Thoracic aorta (tissue), 2 donors: ENCODE results near the gene LHCGR. TPM values are rescaled to one million over a fixed set of nuclear protein-coding genes. Genes with fewer than 3 reads are reported as not detected.
"Not testable (repeated sequence)": the region's sequence is repeated elsewhere in the genome, so short reads cannot be mapped to it uniquely, and the experiment has no call there.

Experiments used
- ATAC-seq: fragments of 150-250 bp; one replicate; pipeline ENCODE4 v1.8.0; 2017; ENCODE audit warnings: low read depth; ENCODE audit not compliant: insufficient number of reproducible peaks, low FRiP score
- DNase-seq: peaks from one replicate; pipeline ENCODE4 v3.0.0-alpha.2; 2020; ENCODE audit warnings: low spot score
- H3K27ac ChIP-seq, 2 donors: fragments of 200-600 bp; sonication (generic); 1 replicate in 1 of 2; 2 replicates in 1 of 2; pipeline ENCODE4 v1.5.1; 2016; ENCODE audit warnings: mild to moderate bottlenecking in 2 of 2, moderate library complexity in 2 of 2
- H3K27me3 ChIP-seq: fragments of 200-600 bp; sonication (generic); replicated peaks from 2 replicates; pipeline ENCODE4 v1.6.0; 2016; ENCODE audit warnings: mild to moderate bottlenecking; ENCODE audit not compliant: insufficient read depth
- H3K36me3 ChIP-seq: fragments of 200-600 bp; sonication (generic); one replicate; pipeline ENCODE4 v1.5.1; 2016
- H3K4me1 ChIP-seq, 2 donors: fragments of 200-600 bp; sonication (generic); 1 replicate in 1 of 2; 2 replicates in 1 of 2; pipeline versions ENCODE4 v1.5.1 to v1.6.0; 2016; ENCODE audit warnings: low read depth in 2 of 2, mild to moderate bottlenecking in 1 of 2; ENCODE audit not compliant: control insufficient read depth in 1 of 2
- H3K4me3 ChIP-seq: fragments of 200-600 bp; sonication (generic); 2 replicates; pipeline ENCODE4 v1.5.1; 2016; ENCODE audit warnings: mild to moderate bottlenecking
- H3K9me3 ChIP-seq: fragments of 200-600 bp; sonication (generic); 2 replicates; pipeline ENCODE4 v1.5.1; 2016
- total RNA-seq, 2 donors: library from RNA; depleted of rRNA; stranded (reverse); fragments of >200 nt; gene quantifications; one replicate each; pipeline versions ENCODE4 v1.1.0 to v1.2.3, GENCODE V29; 2016
- TF ChIP-seq, protein P1 (sequence below): fragments of 200-600 bp; sonication (generic); IDR thresholded peaks from one replicate; pipeline ENCODE4 v1.5.1; 2019; ENCODE audit warnings: antibody characterized with exemption

The LHCGR gene
- total RNA-seq, 2 donors from 2014 or later, result not detected

DNA sequence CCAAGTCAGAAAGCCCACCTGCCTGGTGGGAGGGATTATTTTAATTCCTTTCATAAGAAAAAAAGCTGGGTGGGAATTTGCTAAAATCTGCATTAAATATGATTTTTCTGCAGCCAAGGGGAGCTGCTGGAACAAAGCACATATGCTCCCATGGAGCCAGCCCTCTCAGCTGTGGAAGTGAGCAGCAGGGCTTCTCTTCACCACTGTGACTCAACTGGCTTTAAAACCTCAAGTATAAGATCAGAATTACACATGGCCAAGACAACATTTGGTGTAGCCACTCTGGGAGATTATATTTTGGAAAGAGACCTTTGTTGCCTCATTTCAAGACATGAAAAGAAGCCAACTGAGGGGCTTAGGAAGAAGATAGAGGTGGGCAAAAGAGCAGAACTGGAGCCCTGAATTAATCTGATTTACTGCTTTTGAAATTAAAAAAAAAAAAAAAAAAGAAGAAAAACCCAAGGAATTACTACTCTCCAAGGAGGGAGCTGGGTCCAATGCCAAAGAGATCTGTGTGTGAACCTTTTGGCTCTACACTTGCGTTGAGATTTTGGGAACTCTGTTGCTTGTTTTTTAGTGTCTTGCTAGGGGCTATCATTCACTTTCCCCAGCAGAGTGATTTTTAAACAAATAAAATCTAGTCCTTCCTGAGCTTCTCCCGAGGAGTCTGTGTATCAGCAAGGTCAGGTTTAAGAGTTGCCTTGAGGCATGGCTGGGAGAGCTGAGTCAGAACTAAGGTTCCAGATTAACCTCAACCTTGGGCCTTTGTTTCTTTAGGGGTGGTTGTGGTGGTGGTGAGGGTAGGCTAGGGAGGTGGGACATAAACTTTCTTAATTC is 6.0 kb downstream of the LHCGR start:
- H3K27ac ChIP-seq, result no peak overlapping the region
- H3K36me3 ChIP-seq, result no peaks in the 10 kb centered on the region
- TF ChIP-seq, protein P1, sequence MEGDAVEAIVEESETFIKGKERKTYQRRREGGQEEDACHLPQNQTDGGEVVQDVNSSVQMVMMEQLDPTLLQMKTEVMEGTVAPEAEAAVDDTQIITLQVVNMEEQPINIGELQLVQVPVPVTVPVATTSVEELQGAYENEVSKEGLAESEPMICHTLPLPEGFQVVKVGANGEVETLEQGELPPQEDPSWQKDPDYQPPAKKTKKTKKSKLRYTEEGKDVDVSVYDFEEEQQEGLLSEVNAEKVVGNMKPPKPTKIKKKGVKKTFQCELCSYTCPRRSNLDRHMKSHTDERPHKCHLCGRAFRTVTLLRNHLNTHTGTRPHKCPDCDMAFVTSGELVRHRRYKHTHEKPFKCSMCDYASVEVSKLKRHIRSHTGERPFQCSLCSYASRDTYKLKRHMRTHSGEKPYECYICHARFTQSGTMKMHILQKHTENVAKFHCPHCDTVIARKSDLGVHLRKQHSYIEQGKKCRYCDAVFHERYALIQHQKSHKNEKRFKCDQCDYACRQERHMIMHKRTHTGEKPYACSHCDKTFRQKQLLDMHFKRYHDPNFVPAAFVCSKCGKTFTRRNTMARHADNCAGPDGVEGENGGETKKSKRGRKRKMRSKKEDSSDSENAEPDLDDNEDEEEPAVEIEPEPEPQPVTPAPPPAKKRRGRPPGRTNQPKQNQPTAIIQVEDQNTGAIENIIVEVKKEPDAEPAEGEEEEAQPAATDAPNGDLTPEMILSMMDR, result no peak

DNA sequence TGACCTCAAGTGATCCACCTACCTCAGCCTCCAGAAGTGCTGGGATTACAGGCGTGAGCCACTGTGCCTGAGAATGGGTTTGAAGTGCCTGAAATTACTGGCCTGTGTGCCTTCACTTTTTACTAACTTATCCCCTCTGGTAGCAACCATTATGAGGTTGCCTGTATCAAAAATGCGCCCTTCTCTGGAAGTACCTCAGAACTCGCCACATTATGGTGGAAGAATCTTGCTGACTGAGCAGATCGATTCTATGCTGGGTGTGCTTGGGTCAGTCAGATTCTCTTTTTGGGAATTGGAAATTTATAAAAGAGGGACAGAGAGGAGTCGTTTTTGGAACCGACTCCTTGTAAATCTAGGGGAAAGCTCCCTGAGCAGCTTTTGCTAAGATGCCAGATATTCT is 8.2 kb downstream of the LHCGR start:
- Histone ChIP-seq H3K36me3 (no peaks in the 10 kb centered on the region), H3K27ac (no peak overlapping the region), H3K4me1 (no peaks in the 10 kb centered on the region), H3K9me3 (no peaks in the 10 kb centered on the region), H3K27me3 (no peaks in the 10 kb centered on the region), H3K4me3 (no peak overlapping the region)
- ATAC-seq (no peak), DNase-seq (no peak)
- TF ChIP-seq, protein P1, result no peak

More for the DNA sequence above, 6.0 kb downstream of the LHCGR start:
- ATAC-seq, result no peak
- H3K4me3 ChIP-seq, result no peak overlapping the region
- no peaks in the 10 kb centered on the region for H3K9me3 ChIP-seq
- DNase-seq, result no peak
- no peaks in the 10 kb centered on the region for H3K27me3 ChIP-seq
- no peaks in the 10 kb centered on the region for H3K4me1 ChIP-seq

DNA sequence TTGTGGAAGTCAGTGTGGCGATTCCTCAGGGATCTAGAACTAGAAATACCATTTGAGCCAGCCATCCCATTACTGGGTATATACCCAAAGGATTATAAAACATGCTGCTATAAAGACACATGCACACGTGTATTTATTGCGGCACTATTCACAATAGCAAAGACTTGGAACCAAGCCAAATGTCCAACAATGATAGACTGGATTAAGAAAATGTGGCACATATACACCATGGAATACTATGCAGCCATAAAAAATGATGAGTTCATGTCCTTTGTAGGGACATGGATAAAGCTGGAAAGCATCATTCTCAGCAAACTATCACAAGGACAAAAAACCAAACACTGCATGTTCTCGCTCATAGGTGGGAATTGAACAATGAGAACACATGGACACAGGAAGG is 16.3 kb downstream of the LHCGR start:
- not testable (repeated sequence) for H3K36me3 ChIP-seq, H3K4me3 ChIP-seq, H3K27ac ChIP-seq, H3K9me3 ChIP-seq, H3K27me3 ChIP-seq, H3K4me1 ChIP-seq, DNase-seq, ATAC-seq

DNA sequence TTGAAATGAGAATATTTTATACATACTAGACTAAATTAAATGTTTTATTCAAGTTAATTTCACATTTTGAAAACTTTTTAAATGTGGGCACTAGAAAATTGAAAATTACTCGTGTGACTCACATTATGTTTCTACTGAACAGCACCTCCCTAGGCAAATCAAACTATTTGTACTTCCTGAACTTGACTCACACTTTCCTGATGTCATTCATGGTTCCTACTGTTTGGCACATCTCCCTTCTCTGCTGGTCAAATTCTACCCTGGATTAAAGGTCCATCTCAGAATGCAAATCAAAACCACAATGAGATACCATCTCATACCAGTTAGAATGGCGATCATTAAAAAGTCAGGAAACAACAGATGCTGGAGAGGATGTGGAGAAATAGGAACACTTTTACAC is 16.7 kb downstream of the LHCGR start:
- Histone ChIP-seq H3K27ac (no peak overlapping the region), H3K36me3 (no peaks in the 10 kb centered on the region), H3K9me3 (no peaks in the 10 kb centered on the region), H3K4me1 (no peaks in the 10 kb centered on the region), H3K27me3 (no peaks in the 10 kb centered on the region), H3K4me3 (no peak overlapping the region)
- ATAC-seq, result no peak
- DNase-seq, result no peak
- TF ChIP-seq, protein P1, result no peak

DNA sequence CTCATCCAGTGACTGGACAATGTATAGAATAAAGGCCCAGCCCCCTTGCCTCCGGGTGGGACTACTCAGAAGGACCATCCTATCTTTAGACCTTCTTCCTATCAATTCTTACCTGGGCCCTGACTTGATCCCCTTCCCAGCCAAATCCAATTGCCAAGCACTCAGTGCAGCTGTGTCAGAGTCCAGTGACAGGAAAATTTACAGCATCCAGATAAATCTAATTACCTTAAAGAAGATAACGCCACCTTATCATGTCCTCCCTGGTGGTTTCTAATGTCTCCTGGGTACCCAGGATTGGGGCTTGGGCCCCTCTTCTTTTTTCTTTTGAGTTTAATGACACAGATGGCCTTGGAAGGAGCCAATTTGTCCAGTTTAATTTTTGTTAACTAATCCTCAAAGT is 19.3 kb downstream of the LHCGR start:
- no peaks in the 10 kb centered on the region for H3K9me3 ChIP-seq
- DNase-seq (no peak), ATAC-seq (no peak)
- H3K27ac ChIP-seq, result no peak overlapping the region
- H3K4me1 ChIP-seq, result no peaks in the 10 kb centered on the region
- H3K27me3 ChIP-seq, result no peaks in the 10 kb centered on the region
- H3K4me3 ChIP-seq, result no peak overlapping the region
- TF ChIP-seq, protein P1, result no peak
- no peaks in the 10 kb centered on the region for H3K36me3 ChIP-seq
